HCT116 (cell line): ENCODE measurements around the gene TNS2.

Experiments
- EGR1 ChIP-seq: IDR thresholded peaks from 2 replicates; pipeline ENCODE4 v1.6.1; 2012; ENCODE audit warnings: low read depth
- EZH2 ChIP-seq: fragments of 200-600 bp; sonication (generic); IDR thresholded peaks from 2 replicates; pipeline ENCODE4 v1.6.1; 2017; ENCODE audit warnings: antibody characterized with exemption, mixed run types
- EZH2phosphoT487 ChIP-seq: fragments of 200-600 bp; IDR thresholded peaks from 2 replicates; pipeline ENCODE4 v1.6.1; 2018; ENCODE audit warnings: antibody characterized with exemption, borderline replicate concordance
- FOSL1 ChIP-seq: IDR thresholded peaks from 2 replicates; pipeline ENCODE4 v1.6.1; 2012; ENCODE audit warnings: low read depth
- POLR2A ChIP-seq: IDR thresholded peaks from 2 replicates; pipeline ENCODE4 v1.7.0; 2011; ENCODE audit warnings: borderline replicate concordance; ENCODE audit not compliant: insufficient read depth, insufficient read length; ENCODE audit errors: extremely low read depth
- RAD21 ChIP-seq: IDR thresholded peaks from 2 replicates; pipeline ENCODE4 v1.6.1; 2012; ENCODE audit warnings: low read depth, mild to moderate bottlenecking
- SIN3A ChIP-seq: IDR thresholded peaks from 2 replicates; pipeline ENCODE4 v1.6.1; 2012; ENCODE audit warnings: low read depth
- SP1 ChIP-seq: IDR thresholded peaks from 2 replicates; pipeline ENCODE4 v1.6.1; 2012; ENCODE audit warnings: low read depth
- TCF7L2 ChIP-seq: IDR thresholded peaks from 2 replicates; pipeline ENCODE4 v1.7.0; 2011; ENCODE audit warnings: borderline replicate concordance, inconsistent platforms; ENCODE audit not compliant: insufficient read depth, insufficient read length; ENCODE audit errors: extremely low read depth
- ZFX ChIP-seq: fragments of 450-650 bp; IDR thresholded peaks from 2 replicates; pipeline ENCODE4 v1.6.1; 2017
- ZNF274 ChIP-seq: fragments of 200-500 bp; sonication (Bioruptor generic); IDR thresholded peaks from 2 replicates; pipeline ENCODE4 v1.6.1; 2014; ENCODE audit warnings: mild to moderate bottlenecking, low read depth, low read length, inconsistent platforms
- TF ChIP-seq, protein P1 (sequence below), 3 experiments: fragments of 200-600 bp in 1 of 3; sonication (generic) in 1 of 3; IDR thresholded peaks in 2 of 3; conservative IDR thresholded peaks in 1 of 3; 2 replicates each; pipeline ENCODE4 v1.5.1; 2012 to 2017; ENCODE audit warnings: low read depth in 2 of 3, low read length in 2 of 3, antibody characterized with exemption in 1 of 3, borderline replicate concordance in 1 of 3, control low read depth in 1 of 3, mild to moderate bottlenecking in 1 of 3, mixed read lengths in 1 of 3, mixed run types in 1 of 3, moderate library complexity in 1 of 3; ENCODE audit not compliant: insufficient read depth in 1 of 3

DNA sequence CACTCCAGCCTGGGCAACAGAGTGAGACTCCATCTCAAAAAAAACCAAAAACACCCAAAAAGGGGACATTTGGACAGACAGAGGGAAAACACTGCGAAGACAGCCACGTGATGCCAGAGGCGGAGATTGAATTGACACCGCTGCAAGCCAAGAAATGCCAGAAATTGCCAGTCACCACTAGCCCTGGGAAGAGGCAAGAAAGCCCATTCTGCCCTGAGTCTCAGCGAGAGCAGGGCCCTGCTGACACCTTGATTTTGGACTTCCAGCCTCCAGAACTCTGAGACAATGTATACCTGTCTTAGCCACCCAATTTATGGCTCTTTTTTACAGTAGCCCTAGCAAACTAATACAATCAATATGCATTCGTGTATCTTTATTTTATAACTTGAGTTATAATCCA is 40.2 kb downstream of the TNS2 start:
- no peak for TF ChIP-seq ZFX
- TF ChIP-seq, protein P1, sequence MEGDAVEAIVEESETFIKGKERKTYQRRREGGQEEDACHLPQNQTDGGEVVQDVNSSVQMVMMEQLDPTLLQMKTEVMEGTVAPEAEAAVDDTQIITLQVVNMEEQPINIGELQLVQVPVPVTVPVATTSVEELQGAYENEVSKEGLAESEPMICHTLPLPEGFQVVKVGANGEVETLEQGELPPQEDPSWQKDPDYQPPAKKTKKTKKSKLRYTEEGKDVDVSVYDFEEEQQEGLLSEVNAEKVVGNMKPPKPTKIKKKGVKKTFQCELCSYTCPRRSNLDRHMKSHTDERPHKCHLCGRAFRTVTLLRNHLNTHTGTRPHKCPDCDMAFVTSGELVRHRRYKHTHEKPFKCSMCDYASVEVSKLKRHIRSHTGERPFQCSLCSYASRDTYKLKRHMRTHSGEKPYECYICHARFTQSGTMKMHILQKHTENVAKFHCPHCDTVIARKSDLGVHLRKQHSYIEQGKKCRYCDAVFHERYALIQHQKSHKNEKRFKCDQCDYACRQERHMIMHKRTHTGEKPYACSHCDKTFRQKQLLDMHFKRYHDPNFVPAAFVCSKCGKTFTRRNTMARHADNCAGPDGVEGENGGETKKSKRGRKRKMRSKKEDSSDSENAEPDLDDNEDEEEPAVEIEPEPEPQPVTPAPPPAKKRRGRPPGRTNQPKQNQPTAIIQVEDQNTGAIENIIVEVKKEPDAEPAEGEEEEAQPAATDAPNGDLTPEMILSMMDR (IDR thresholded peaks at IDR 0.05 in 2 of 3, conservative IDR thresholded peaks at IDR 0.05 in 1 of 3; ENCODE audit: borderline replicate concordance in 1 of 3, insufficient read depth in 1 of 3, low read depth in 2 of 3, low read length in 2 of 3), result no peak
- no peak for TF ChIP-seq POLR2A
- TF ChIP-seq TCF7L2, result no peak
- no peak for TF ChIP-seq SP1
- no peak for TF ChIP-seq ZNF274
- no peak for TF ChIP-seq FOSL1
- TF ChIP-seq RAD21, result no peak
- TF ChIP-seq EZH2phosphoT487, result no peak
- TF ChIP-seq SIN3A, result no peak
- TF ChIP-seq EZH2, result no peak
- TF ChIP-seq EGR1, result no peak
